NB4 (cell line): Measurements from ENCODE around the gene NOS3.

Source experiments
- POLR2A ChIP-seq: IDR thresholded peaks from 2 replicates; pipeline ENCODE4 v1.6.1; 2011; ENCODE audit warnings: mild to moderate bottlenecking; ENCODE audit not compliant: insufficient read length; ENCODE audit errors: extremely low read depth
- TF ChIP-seq, protein P1 (sequence below): IDR thresholded peaks from one replicate; pipeline ENCODE4 v1.5.1; 2012; ENCODE audit warnings: low read depth, low read length

DNA sequence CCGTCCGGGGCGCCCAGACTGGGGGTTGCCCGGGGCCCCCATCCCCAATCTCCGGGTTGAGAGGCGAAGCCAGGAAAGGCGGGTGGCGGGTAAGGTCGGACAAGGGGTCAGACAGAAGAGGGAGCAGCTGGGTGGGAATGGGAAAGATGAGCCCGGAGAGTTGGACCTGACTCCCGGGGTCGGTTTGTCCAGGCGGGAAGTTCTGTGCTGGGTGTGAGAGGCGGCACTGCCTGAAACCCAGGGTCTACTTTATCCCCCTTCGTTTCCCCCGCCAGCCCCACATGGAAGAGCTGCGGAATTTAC lies 69.2 kb downstream of the NOS3 start:
- no peak for TF ChIP-seq POLR2A
- TF ChIP-seq, protein P1, sequence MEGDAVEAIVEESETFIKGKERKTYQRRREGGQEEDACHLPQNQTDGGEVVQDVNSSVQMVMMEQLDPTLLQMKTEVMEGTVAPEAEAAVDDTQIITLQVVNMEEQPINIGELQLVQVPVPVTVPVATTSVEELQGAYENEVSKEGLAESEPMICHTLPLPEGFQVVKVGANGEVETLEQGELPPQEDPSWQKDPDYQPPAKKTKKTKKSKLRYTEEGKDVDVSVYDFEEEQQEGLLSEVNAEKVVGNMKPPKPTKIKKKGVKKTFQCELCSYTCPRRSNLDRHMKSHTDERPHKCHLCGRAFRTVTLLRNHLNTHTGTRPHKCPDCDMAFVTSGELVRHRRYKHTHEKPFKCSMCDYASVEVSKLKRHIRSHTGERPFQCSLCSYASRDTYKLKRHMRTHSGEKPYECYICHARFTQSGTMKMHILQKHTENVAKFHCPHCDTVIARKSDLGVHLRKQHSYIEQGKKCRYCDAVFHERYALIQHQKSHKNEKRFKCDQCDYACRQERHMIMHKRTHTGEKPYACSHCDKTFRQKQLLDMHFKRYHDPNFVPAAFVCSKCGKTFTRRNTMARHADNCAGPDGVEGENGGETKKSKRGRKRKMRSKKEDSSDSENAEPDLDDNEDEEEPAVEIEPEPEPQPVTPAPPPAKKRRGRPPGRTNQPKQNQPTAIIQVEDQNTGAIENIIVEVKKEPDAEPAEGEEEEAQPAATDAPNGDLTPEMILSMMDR, result no peak
